Suprapubic skin (tissue), 3 donors: ENCODE results near the gene KIF21B.

Experiments
- POLR2AphosphoS5 ChIP-seq, 3 donors: sonication (generic); formaldehyde crosslinking; IDR thresholded peaks; one replicate each; pipeline ENCODE4 v1.6.1; 2017; ENCODE audit warnings: antibody characterized with exemption in 3 of 3
- TF ChIP-seq, protein P1 (sequence below), 2 donors: fragments of 200-600 bp in 1 of 2; fragments of 450-650 bp in 1 of 2; sonication (generic) in 1 of 2; IDR thresholded peaks; one replicate each; pipeline ENCODE4 v1.5.1; 2016 to 2019; ENCODE audit warnings: antibody characterized with exemption in 2 of 2, mild to moderate bottlenecking in 1 of 2, moderate library complexity in 1 of 2

DNA sequence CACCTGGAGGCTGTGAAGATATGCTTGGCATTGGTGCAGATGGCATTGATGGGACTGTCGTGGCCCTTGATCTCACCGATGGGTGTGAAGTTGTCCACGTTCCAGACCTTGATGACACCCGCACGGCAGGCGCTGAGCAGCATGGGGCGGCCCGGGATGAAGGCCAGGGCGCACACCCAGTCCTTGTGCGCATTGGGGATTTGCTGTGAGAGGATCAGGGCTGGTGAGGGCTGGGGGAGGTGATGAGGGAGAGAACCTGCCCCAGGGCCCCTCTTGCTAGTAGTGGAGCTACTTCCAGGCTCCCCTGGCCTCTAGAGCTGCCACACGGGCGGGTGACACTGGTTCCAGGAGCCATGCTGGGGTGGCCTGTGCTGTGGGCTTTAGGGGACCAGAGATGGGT is 48.8 kb downstream of the KIF21B start:
- TF ChIP-seq, protein P1, sequence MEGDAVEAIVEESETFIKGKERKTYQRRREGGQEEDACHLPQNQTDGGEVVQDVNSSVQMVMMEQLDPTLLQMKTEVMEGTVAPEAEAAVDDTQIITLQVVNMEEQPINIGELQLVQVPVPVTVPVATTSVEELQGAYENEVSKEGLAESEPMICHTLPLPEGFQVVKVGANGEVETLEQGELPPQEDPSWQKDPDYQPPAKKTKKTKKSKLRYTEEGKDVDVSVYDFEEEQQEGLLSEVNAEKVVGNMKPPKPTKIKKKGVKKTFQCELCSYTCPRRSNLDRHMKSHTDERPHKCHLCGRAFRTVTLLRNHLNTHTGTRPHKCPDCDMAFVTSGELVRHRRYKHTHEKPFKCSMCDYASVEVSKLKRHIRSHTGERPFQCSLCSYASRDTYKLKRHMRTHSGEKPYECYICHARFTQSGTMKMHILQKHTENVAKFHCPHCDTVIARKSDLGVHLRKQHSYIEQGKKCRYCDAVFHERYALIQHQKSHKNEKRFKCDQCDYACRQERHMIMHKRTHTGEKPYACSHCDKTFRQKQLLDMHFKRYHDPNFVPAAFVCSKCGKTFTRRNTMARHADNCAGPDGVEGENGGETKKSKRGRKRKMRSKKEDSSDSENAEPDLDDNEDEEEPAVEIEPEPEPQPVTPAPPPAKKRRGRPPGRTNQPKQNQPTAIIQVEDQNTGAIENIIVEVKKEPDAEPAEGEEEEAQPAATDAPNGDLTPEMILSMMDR (IDR thresholded peaks at IDR 0.05): no peak
- TF ChIP-seq POLR2AphosphoS5 (IDR thresholded peaks at IDR 0.05): no peak
